Stimulated activated naive CD4-positive, alpha-beta T cell (primary cell): ENCODE data around the gene STIP1.

ENCODE experiments used
- DNase-seq, 6 experiments: peaks; one replicate each; lab custom pipeline; 2025; lab: John Stamatoyannopoulos, UW

STIP1 gene

DNA sequence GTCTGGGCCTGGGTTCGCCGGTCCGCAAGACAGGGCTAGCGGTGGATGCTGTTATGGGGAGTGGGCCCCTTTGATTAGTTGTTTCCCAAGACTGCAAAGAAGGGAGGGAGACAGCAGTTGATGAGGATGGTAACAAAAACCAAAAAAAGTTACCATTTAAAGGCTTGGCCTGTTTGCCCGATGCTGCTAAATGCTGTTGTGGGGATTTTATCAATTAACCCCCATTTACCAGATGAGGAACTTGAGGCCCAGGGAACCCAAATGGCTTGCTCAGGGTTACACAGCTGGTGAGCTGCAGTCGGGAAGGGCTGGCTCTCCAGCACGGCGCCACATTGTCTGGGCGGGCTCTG, 36.7 kb downstream of the STIP1 start:
- no peak for DNase-seq

DNA sequence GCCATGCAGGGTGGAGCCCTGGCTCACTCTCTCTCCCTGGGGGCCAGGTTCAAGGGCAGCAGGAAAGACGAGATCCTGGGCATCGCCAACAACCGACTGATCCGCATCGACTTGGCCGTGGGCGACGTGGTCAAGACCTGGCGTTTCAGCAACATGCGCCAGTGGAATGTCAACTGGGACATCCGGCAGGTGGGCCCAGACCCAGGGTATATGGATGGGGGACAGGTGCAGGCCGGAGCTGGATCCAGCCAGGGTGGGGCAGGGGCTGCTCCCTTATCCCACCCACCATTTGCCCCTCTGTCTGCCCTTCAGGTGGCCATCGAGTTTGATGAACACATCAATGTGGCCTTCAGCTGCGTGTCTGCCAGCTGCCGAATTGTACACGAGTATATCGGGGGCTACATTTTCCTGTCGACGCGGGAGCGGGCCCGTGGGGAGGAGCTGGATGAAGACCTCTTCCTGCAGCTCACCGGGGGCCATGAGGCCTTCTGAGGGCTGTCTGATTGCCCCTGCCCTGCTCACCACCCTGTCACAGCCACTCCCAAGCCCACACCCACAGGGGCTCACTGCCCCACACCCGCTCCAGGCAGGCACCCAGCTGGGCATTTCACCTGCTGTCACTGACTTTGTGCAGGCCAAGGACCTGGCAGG, 37.2 kb downstream of the STIP1 start:
- no peak for DNase-seq

DNA sequence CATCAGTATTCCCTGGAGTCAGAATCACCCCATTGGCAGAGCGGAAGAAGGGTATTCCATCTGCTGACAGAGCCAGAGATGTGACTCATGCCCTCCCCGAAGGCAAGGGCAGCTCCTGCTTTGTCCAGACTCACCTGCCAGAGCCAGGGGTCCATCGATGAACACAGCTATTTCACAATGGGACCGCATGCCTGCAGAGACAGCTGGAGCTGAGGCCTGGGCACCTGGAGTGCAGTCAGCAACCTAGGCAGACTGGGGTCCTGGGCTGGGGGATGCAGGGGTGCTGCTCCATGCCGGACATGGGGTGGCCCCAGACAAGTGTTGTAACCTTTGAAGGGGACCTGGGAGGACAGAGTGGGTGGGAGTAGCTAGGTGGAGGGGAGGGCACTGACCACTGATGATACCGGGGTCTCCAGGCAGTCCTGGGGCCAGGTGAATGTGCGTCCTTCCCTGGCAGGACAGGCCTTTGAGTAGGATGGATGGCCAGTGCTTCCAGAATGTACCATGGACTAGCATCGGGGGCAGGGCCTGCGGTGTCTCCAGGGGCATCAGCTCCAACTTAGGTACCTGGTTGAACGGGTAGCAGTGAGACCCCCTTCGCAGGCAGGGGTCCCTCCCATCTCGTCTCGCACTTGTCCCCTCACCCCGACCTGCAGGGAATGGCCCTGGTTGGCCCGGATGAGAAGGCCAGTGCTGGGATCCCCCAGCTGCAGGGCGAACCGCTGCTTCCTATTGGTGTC, 38.4 kb downstream of the STIP1 start:
- no peak for DNase-seq

DNA sequence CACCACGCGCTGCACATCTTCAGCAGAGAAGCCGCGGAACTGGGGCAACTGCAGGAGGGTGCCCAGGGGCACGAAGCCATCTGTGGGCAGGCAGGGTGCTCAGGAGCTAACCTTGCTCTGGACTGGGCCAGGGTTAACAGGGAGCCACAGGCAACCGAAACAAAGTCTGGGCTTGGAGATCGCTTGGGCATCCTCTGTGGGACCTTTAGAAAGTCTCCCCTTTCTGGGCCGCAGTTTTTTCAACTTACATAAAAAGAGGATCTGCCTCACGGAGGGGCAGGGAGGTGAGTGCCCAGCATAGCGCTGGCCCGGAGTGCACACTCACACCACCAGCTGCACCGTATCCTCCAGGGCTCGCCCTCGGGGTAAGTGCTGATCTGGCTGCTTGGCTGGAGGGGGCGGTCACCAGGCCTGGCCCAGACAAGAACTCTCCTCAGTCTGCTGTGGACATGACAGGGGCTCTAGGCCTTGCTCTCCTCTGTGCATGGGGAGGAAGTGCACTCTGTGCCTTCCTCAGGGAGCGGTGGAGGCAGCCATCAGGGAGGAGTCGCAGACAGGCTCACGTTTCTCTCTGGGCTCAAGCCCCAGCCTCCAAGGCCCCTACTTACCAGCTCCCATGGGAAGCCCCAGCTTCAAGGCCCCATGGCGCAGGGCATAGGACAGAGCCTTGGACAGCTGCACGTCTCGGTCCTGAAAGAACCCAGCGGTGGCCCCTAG, 39.1 kb downstream of the STIP1 start:
- no peak for DNase-seq

DNA sequence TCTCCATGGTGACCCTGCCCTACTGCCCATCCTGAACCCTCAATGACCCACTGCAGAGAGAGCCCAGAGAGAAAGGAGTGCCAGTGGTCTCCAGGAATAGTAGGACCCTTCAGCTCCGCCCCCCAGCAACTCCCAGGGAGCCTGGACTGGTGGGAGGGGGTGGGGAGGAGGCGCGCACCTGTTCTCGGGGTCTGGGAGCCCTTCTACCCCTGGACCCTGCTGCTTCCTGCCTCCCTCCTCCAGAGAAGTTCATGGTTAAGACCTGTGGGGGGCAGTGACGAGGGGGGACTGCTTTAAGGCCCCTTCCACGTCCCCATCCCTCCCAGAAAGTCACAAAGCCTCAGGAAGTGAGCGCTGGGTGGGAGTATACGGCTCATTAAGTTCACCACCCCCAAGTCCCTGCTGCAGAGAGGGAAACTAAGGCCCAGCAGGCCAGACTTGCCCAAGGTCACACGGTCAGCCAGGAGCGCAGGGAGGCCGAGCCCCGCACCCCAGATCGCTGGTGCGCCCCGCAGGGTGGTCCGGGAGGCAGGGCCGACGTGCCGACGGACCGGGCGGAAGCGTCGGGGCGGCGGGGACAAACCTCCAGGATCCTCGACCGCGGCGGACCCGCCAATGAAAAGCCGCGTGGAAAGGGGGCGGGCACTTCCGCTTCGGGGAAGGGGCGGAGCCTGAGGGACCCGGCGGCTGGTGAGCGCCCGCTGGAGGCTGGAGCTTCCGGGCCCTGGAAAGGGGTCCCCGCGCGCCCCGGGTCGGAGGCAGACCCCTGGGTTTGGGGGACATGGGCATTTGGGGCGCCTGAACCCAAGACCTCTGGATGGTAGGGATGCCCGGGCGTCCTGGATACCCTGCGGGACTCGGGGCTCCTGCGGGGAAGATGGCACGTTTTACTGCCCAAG, 39.9 kb downstream of the STIP1 start, which contains the start of the genes NUDT22 and TRPT1:
Gene NUDT22, plus strand, starts transcription at position 667 of the 899 bp plus-strand sequence. CDS start 379 bp downstream, outside the sequence.
Gene TRPT1, minus strand, starts transcription at position 579 of the 899 bp plus-strand sequence. Its CDS starts 326 bp downstream, at position 253.
- peak; percentile 75 to 90 (median 88) for DNase-seq

DNA sequence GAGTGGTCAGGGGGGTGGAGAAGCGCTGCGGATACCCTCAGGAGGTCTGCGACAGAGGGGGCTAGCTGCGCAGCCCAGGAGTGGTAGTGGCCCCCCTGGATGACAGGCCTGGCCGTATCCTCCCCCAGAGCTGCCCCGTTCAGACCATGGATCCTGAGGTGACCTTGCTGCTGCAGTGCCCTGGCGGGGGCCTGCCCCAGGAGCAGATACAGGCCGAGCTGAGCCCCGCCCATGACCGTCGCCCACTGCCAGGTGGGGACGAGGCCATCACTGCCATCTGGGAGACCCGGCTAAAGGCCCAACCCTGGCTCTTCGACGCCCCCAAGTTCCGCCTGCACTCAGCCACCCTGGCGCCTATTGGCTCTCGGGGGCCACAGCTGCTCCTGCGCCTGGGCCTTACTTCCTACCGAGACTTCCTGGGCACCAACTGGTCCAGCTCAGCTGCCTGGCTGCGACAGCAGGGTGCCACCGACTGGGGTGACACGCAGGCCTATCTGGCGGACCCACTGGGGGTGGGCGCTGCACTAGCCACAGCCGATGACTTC, 40.6 kb downstream of the STIP1 start:
- peak; percentile 24 to 63 (median 44) for DNase-seq

DNA sequence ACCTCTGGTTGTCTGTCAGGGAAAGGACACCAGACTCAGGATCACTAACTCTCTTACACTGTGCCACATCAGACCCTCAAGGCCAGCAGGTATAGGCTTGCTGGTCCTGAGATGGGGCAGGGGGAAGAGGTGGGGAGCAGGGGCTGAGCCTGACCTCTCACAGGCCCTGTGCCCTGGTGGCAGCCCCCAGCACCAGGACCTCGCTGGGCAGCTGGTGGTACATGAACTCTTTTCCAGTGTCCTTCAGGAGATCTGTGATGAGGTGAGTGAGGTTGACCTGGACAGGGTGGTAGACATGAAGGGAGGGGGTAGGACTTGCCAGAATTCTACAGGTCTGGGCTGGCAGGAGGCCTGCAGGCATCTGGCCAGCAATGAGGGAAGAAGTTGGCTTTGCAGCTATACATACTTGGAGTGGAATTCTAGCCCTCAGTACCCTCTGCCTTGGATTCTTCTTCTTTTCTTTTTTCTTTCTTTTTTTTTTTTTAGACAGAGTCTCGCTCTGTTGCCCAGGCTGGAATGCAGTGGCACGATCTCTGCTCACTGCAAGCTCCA, 41.5 kb downstream of the STIP1 start:
- no peak for DNase-seq

DNA sequence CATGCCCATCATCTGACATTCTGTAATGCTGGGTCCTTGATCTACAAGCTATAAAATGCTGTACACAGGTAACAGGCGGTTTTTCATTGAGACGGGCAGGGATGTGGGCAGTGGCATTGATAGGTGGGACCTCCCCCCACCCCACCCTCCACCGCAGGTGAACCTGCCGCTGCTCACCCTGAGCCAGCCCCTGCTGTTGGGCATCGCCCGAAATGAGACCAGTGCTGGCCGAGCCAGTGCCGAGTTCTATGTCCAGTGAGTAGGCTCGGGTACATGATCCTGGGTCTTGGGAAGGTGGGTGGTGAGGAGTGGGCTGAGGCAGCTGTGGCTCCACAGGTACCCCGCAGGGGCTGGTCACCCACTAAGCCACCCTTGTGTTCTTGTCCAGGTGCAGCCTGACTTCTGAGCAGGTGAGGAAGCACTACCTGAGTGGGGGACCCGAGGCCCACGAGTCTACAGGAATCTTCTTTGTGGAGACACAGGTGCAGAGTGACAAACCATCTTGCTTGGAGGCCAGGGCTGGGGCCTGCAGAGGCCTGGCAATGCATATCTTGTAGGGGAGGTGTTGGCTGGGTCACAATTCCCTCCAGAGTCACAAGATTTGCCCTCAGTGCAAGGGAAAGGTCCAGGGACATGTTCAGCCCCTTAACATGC, 43.2 kb downstream of the STIP1 start:
- no peak for DNase-seq

DNA sequence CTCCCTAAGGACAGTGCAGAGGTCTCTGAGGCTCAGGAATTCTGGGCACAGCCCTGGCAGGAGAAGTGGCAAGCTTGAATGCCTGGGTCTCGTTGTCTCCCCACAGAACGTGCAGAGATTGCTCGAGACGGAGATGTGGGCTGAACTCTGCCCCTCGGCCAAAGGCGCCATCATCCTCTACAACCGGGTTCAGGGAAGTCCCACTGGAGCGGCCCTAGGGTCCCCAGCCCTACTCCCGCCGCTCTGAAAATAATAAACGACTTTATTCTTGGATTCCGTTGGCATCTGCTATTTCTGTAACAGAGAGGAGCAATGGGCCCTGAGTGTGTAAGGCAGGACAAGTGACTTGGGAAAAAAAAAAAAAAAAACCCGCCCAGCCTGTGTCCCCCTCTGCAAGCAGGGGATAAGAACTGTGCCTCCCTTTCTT, 43.8 kb downstream of the STIP1 start:
- DNase-seq = no peak

DNA sequence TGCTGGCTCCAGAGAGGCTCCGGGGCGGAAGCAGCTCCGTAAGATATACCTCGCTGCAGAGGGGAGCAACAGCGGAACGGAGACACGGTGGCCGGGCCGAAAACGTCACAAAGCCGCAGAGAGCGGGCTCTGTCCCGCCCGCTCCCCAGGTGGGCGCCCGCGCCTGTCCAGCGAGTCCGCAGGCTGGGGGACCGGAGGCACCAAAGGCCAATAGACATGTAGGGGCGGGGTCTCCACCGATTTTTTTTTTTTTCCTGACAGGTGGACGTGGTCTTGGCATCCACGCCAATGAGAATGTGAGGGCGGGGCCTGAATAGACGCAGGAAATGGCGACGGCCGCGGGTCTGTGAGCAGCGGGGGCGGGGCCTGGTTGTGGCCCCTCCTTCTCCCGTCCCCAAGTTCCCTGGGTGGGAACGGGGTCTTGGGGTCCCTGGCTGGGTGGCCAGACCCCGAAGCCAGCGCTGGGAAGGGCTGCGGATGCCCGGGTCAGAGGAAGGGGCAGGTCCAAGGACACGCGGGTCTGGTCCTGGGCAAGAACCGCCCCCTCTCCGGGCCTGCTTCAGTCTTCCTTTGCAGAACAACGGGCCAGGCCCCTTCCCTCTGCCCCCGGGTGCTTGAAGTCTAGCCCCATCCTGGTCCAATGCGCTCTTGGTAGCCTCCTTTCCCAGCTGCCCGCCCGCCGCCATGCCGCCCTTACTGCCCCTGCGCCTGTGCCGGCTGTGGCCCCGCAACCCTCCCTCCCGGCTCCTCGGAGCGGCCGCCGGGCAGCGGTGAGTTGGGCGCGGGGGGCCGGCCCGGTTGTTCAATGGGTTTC, 44.4 kb downstream of the STIP1 start, which contains the start of gene DNAJC4:
Gene DNAJC4, plus strand, starts transcription at position 378 of the 814 bp plus-strand sequence. Its CDS starts 307 bp downstream, at position 685.
- peak; percentile 78 to 87 (median 82) for DNase-seq

DNA sequence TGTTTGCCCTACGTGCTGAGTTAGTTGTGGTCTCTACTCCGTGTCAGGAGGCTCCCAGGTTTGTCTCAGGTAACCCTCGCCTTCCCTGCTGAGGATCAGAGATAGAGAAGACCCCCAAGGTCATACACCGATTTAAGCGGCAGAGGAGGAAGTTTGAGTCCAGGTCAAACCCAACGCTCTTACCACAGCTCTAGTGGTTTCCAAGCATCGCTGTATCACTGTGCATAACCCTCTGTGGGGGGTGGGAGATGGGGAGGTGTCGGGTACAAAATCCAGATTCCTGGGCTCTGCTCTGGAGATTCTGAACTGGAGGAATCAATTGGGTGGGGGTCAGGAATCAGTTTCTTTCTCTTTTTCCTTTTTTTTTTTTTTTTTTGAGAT, 45.0 kb downstream of the STIP1 start:
- DNase-seq = peak in 1 of 6 experiments; percentile 51

DNA sequence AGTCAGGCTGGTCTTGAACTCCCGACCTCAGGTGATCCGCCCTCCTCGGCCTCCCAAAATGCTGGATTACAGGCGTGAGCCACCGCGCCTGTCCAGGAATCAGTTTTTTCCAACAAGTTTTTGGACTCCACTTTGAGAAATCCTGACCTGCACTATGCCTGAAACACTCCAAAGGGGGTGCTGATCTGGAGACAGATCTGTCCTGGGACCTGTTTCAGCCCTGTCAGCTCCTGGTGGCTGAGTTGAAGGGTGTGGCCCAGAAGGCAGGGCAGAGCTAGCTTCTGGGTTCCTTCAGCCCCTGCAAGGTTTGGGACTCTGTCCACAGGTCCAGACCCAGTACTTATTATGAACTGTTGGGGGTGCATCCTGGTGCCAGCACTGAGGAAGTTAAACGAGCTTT, 45.6 kb downstream of the STIP1 start:
- DNase-seq = no peak

DNA sequence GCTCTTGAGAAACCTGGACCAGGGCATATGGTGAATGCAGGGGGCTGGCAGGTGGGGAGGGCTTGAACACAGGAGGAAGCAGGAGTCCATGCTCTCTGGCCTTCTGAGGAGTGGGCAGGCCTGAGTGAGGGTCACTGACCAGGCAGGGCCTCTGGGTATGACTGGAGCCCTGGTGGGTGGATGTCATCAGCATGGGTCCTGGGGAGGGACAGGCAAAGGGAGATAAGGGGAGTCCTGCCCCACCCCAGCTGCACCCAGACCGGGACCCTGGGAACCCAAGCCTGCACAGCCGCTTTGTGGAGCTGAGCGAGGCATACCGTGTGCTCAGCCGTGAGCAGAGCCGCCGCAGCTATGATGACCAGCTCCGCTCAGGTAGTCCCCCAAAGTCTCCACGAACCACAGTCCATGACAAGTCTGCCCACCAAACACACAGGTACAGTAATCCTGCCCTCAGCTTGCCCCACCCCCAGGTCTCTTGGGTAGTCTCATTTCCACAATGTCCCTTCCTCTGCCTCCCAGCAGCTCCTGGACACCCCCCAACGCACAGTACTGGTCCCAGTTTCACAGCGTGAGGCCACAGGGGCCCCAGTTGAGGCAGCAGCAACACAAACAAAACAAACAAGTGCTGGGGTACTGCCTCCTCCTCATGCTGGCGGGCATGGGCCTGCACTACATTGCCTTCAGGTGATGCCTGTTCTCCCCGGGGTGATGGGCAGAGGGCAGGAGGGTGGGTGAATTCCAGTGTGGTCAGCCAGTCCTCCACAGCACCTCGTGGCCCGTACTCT, 46.4 kb downstream of the STIP1 start:
- no peak for DNase-seq

DNA sequence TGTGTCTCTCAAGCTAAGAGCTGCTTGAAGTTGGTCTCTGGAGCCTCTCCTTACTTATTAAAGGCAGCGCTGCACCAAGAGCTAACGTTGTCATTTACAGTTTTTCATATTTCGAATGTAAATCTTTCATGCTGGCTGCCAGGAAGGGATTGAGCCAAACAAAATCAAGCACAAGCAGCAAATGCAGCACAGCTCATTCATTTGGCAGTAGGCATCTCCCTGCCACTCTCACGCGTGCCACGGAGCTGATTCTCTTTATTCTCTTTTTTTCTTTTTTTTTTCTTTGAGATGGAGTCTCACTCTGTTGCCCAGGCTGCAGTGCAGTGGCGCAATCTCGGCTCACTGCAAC, 47.0 kb downstream of the STIP1 start:
- no peak for DNase-seq

DNA sequence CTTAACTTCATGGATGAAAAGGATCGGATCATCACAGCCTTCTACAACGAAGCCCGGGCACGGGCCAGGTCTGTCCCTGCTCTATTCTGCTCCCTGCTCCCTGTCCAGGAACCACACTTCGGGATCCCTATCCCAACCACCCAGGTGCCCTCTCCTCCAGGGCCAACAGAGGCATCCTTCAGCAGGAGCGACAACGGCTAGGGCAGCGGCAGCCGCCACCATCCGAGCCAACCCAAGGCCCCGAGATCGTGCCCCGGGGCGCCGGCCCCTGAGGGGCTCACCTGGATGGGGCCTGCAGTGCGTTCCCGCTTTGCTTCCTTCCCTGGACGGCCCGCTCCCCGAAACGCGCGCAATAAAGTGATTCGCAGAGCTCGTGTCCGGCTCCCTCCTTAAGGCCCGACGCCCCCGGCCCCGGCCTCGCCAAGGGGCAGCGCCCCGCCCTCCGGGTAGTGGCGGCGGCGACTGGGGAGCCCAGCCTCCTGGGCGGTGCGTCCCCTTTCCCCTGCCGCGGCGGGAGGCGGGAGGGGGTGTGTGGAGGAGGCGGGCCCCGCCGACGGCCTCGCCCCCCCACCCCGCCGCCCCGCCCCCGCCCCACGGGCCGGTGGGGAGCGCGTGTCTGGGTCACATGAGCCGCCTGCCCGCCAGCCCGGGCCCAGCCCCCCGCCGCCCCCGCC, 48.1 kb downstream of the STIP1 start, which contains the start of gene VEGFB:
Gene VEGFB, plus strand, starts transcription at position 672 of the 674 bp plus-strand sequence. CDS start 250 bp downstream, outside the sequence.
- peak; percentile 12 to 73 (median 61) for DNase-seq

DNA sequence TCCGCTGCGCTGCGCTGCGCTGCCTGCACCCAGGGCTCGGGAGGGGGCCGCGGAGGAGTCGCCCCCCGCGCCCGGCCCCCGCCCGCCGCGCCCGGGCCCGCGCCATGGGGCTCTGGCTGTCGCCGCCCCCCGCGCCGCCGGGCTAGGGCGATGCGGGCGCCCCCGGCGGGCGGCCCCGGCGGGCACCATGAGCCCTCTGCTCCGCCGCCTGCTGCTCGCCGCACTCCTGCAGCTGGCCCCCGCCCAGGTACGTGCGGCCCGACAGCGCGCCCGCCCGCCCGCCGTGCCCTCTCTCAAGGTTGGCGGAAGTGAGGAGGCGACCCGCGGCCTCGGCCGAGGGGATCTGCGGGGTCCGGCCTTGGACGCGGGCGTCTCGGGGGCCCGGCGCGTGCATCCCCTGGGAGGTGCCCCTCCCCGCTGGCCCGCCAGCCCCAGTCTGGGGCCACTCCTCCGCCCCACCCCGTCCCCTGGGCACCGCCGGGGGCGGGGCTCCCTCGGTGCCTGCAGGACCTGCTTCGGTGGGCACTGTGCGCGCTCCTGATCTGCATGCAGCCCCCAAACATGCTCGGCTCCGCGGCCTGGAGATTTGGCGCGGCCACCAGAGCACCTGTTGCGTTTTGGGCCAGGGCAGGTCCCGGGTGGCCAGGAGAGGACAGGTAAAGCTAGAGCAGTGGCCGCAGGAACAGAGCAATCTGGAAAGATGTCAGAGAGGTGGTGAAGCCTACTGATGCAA, 48.8 kb downstream of the STIP1 start:
- DNase-seq = peak; percentile 24 to 68 (median 60)

DNA sequence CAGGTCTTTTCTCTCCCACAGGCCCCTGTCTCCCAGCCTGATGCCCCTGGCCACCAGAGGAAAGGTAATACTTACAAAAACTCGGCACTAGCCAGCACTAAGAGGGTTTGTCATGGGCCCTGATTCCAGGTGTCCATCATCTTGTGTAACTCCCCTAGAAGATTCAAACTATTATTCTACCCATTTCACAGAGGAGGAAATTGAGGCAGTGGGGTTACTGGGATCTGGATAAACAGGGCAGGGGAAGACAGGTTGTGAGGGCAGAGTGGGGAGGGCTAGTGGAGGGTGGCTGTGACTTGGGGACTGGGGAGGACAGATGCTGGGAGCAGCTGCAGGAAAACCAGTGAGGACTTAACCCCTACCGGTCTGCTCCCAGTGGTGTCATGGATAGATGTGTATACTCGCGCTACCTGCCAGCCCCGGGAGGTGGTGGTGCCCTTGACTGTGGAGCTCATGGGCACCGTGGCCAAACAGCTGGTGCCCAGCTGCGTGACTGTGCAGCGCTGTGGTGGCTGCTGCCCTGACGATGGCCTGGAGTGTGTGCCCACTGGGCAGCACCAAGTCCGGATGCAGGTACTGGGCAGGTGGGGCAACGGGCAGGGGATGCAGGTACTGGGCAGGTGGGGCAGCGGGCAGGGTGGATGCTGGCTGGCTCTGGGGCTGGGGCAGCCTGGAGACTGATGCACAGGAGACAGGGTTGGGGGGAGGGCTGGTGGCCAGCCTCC, 49.6 kb downstream of the STIP1 start:
- no peak for DNase-seq
